GM12878 (cell line): Measurements from ENCODE around the gene TMED7. TPM values are rescaled to one million over a fixed set of nuclear protein-coding genes. Genes with fewer than 3 reads are reported as not detected.

Experiments used
- ZNF24 ChIP-seq: fragments of 450-650 bp; IDR thresholded peaks from 2 replicates; pipeline ENCODE4 v1.6.1; 2017; ENCODE audit warnings: antibody characterized with exemption, mild to moderate bottlenecking
- polyA plus RNA-seq, 11 experiments: library from polyadenylated mRNA; depleted of rRNA in 4 of 11; unstranded in 6 of 11; stranded (reverse) in 5 of 11; fragments of >200 nt; fragmentation: Nextera tagmentation in 4 of 11; fragmentation: Illumina TruSeq in 1 of 11; extraction: Ambion mirVana in 4 of 11; extraction: Trizol in 1 of 11; gene quantifications; 1 replicate in 1 of 11; 2 replicates in 10 of 11; pipeline versions ENCODE4 v1.2.1 to v1.2.3, GENCODE V29; 2011 to 2016; ENCODE audit warnings: inconsistent platforms in 2 of 11, missing spikeins in 2 of 11, low read depth in 1 of 11
- total RNA-seq, 4 experiments: library from RNA; depleted of rRNA in 3 of 4; stranded (reverse); fragments of >200 nt in 3 of 4; fragmentation: Illumina TruSeq in 1 of 4; extraction: Trizol in 1 of 4; gene quantifications; 2 replicates each; pipeline versions ENCODE4 v1.2.1 to v1.2.3, GENCODE V29; 2013 to 2021
- TF ChIP-seq, protein P1 (sequence below): fragments of 450-650 bp; formaldehyde crosslinking; IDR thresholded peaks from 2 replicates; pipeline ENCODE4 v1.5.0; 2022; ENCODE audit warnings: mild to moderate bottlenecking, missing genetic modification characterization
- TF ChIP-seq, protein P2 (sequence below): fragments of 450-650 bp; IDR thresholded peaks from 2 replicates; pipeline ENCODE4 v1.6.1; 2017; ENCODE audit warnings: mild to moderate bottlenecking, low read depth, inconsistent platforms; ENCODE audit not compliant: poor library complexity, severe bottlenecking

Gene TMED7
- total and polyA plus RNA-seq, 10 of the 15 experiments (the other 5 are each of a cell fraction or from before 2014, with no cell fraction given) = 8.0 to 37.3 (median 25.2) TPM

DNA sequence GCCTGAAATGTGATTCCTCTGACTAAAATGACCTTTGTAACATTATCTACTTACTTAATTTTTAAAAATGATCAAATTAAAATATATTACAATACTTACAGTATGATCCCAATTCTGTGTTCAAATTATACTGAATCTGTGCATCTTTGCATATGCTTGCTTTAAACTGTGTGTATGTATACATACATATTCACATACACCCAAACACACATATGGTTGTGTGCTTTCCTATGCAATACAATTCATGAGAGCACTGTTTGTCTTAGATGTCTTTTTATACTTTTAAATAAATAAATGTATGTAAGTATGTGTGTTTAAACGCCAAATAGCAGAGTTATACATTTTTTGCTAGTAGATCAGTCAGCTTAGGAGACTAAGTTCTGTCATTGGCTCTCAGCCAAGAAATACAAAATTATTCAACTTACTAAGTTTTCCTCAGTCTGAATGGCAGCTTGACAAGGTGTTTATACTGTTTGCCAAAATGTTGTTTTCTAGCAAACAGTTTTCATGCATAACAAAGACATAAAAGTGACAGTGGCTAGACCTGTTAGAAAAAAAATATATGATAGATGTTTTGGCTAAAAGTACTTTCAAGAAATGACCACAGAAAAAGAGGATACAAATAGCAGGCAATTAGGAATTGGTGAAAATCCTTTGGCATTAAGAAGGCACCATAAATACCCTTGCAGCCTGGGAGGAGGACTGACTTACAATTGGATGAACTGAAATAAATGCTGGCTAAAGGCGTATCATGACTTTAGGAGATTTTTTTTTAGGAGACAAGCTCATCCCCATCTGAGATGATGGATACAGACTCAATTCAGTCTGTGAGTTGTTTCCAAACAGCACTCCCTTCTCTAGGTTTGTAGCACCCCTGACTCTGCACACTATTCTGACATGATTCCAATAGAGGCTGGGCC lies 31.4 kb downstream of the TMED7 start (continued):
- no peak for TF ChIP-seq ZNF24
- TF ChIP-seq, protein P1, sequence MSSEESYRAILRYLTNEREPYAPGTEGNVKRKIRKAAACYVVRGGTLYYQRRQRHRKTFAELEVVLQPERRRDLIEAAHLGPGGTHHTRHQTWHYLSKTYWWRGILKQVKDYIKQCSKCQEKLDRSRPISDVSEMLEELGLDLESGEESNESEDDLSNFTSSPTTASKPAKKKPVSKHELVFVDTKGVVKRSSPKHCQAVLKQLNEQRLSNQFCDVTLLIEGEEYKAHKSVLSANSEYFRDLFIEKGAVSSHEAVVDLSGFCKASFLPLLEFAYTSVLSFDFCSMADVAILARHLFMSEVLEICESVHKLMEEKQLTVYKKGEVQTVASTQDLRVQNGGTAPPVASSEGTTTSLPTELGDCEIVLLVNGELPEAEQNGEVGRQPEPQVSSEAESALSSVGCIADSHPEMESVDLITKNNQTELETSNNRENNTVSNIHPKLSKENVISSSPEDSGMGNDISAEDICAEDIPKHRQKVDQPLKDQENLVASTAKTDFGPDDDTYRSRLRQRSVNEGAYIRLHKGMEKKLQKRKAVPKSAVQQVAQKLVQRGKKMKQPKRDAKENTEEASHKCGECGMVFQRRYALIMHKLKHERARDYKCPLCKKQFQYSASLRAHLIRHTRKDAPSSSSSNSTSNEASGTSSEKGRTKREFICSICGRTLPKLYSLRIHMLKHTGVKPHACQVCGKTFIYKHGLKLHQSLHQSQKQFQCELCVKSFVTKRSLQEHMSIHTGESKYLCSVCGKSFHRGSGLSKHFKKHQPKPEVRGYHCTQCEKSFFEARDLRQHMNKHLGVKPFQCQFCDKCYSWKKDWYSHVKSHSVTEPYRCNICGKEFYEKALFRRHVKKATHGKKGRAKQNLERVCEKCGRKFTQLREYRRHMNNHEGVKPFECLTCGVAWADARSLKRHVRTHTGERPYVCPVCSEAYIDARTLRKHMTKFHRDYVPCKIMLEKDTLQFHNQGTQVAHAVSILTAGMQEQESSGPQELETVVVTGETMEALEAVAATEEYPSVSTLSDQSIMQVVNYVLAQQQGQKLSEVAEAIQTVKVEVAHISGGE = no peak
- TF ChIP-seq, protein P2, sequence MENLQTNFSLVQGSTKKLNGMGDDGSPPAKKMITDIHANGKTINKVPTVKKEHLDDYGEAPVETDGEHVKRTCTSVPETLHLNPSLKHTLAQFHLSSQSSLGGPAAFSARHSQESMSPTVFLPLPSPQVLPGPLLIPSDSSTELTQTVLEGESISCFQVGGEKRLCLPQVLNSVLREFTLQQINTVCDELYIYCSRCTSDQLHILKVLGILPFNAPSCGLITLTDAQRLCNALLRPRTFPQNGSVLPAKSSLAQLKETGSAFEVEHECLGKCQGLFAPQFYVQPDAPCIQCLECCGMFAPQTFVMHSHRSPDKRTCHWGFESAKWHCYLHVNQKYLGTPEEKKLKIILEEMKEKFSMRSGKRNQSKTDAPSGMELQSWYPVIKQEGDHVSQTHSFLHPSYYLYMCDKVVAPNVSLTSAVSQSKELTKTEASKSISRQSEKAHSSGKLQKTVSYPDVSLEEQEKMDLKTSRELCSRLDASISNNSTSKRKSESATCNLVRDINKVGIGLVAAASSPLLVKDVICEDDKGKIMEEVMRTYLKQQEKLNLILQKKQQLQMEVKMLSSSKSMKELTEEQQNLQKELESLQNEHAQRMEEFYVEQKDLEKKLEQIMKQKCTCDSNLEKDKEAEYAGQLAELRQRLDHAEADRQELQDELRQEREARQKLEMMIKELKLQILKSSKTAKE = no peak
- TF ChIP-seq, all 136 proteins: peak for 0
